Glutamatergic neuron (in vitro differentiated cells): ENCODE results near the gene ACSS1. TPM values are rescaled to one million over a fixed set of nuclear protein-coding genes. Genes with fewer than 3 reads are reported as not detected.
A peak's percentile ranks its signal among the peaks of the same experiment; 100 is the strongest.

Experiments used
- DNase-seq: peaks from one replicate; pipeline ENCODE4 v3.0.0; 2022
- H3K27ac Mint-ChIP-seq: one replicate; pipeline ENCODE4 v1.8.0; 2020; ENCODE audit warnings: mild to moderate bottlenecking, mixed read lengths, inconsistent platforms; ENCODE audit not compliant: unreplicated experiment
- H3K27me3 Mint-ChIP-seq: one replicate; pipeline ENCODE4 v1.8.0; 2020; ENCODE audit warnings: mild to moderate bottlenecking, moderate library complexity, mixed read lengths, inconsistent platforms; ENCODE audit not compliant: unreplicated experiment
- H3K36me3 Mint-ChIP-seq: one replicate; pipeline ENCODE4 v1.8.0; 2020; ENCODE audit warnings: mild to moderate bottlenecking, mixed read lengths, inconsistent platforms; ENCODE audit not compliant: unreplicated experiment
- H3K4me1 Mint-ChIP-seq: one replicate; pipeline ENCODE4 v1.8.0; 2020; ENCODE audit warnings: mild to moderate bottlenecking, low read depth, mixed read lengths, inconsistent platforms; ENCODE audit not compliant: unreplicated experiment
- H3K4me3 Mint-ChIP-seq: one replicate; pipeline ENCODE4 v1.8.0; 2020; ENCODE audit warnings: mild to moderate bottlenecking, mixed read lengths, inconsistent platforms; ENCODE audit not compliant: unreplicated experiment
- H3K9me3 Mint-ChIP-seq: one replicate; pipeline ENCODE4 v1.8.0; 2020; ENCODE audit warnings: mild to moderate bottlenecking, moderate library complexity, mixed read lengths, inconsistent platforms; ENCODE audit not compliant: unreplicated experiment
- total RNA-seq: library from RNA; stranded (reverse); fragmentation: NEBNext Ultra II Directional; extraction: Animal tissue kit (Norgen Biotek cat#: 25700); gene quantifications from one replicate; pipeline ENCODE4 v1.2.1, GENCODE V29; 2021; ENCODE audit not compliant: unreplicated experiment
- TF ChIP-seq, protein P1 (sequence below): fragments of 200-600 bp; sonication (generic); IDR thresholded peaks from one replicate; pipeline ENCODE4 v1.5.0; 2021; ENCODE audit not compliant: partially characterized antibody, unreplicated experiment

ACSS1 gene
- total RNA-seq, 1 donor from 2014 or later, result not detected

GRCh38 chr20:25087186-25087929 lies 29.4 kb upstream of the ACSS1 start:
- DNase-seq, result no peak
- H3K27ac Mint-ChIP-seq, result no peak overlapping the region
- H3K4me3 Mint-ChIP-seq, result no peak overlapping the region
- H3K9me3 Mint-ChIP-seq, result peaks cover 1% of the 10 kb centered on the region
- H3K4me1 Mint-ChIP-seq, result peaks cover 9% of the 10 kb centered on the region
- H3K27me3 Mint-ChIP-seq, result peaks cover 34% of the 10 kb centered on the region
- peaks cover 19% of the 10 kb centered on the region for H3K36me3 Mint-ChIP-seq
- TF ChIP-seq, protein P1, sequence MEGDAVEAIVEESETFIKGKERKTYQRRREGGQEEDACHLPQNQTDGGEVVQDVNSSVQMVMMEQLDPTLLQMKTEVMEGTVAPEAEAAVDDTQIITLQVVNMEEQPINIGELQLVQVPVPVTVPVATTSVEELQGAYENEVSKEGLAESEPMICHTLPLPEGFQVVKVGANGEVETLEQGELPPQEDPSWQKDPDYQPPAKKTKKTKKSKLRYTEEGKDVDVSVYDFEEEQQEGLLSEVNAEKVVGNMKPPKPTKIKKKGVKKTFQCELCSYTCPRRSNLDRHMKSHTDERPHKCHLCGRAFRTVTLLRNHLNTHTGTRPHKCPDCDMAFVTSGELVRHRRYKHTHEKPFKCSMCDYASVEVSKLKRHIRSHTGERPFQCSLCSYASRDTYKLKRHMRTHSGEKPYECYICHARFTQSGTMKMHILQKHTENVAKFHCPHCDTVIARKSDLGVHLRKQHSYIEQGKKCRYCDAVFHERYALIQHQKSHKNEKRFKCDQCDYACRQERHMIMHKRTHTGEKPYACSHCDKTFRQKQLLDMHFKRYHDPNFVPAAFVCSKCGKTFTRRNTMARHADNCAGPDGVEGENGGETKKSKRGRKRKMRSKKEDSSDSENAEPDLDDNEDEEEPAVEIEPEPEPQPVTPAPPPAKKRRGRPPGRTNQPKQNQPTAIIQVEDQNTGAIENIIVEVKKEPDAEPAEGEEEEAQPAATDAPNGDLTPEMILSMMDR, result no peak

DNA sequence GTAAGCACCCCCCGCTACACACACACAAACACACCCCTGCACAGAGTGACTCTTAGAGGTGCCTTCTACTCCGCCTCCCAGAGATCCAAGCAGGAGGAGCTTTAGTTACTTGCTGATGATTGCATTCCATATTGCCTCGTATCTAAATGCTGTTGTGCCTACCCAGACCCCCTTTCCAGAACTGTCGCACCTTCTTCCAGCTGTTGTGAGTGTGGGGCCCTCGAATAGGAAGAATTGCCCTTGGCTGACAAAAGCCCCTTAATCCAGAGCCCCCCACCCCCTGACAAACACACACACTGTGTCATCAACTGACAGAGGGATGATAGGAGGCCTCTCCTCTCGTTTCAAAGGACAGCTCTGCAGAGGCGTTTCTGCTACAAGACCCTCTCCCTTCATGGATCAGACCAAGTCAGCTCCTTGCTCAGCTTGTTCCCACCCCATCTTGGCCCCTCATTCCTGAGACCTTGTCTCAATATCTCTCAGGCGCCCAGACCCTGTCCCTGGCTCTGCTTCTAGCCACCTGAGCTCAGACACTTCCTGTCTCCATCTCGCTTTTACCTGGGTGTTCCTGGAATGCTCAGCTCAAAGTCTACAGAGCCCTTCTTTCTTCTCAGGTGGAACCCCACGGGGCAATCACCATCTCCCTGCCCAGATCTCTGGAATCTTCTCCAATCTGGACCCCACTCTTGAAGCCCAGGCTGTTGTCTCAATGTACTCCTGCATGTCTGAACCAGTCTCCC lies 28.0 kb upstream of the ACSS1 start:
- Mint-ChIP-seq H3K9me3 (peaks cover 2% of the 10 kb centered on the region), H3K36me3 (peaks cover 19% of the 10 kb centered on the region), H3K4me3 (peak overlapping the region; percentile 25), H3K27me3 (peaks cover 36% of the 10 kb centered on the region), H3K4me1 (no peaks in the 10 kb centered on the region), H3K27ac (no peak overlapping the region)
- no peak for DNase-seq
- TF ChIP-seq, protein P1, result no peak

- H3K4me3 Mint-ChIP-seq, result peak overlapping the region; percentile 52
Observed at GRCh38 chr20:25084626-25085187, 26.8 kb upstream of the ACSS1 start.

DNA sequence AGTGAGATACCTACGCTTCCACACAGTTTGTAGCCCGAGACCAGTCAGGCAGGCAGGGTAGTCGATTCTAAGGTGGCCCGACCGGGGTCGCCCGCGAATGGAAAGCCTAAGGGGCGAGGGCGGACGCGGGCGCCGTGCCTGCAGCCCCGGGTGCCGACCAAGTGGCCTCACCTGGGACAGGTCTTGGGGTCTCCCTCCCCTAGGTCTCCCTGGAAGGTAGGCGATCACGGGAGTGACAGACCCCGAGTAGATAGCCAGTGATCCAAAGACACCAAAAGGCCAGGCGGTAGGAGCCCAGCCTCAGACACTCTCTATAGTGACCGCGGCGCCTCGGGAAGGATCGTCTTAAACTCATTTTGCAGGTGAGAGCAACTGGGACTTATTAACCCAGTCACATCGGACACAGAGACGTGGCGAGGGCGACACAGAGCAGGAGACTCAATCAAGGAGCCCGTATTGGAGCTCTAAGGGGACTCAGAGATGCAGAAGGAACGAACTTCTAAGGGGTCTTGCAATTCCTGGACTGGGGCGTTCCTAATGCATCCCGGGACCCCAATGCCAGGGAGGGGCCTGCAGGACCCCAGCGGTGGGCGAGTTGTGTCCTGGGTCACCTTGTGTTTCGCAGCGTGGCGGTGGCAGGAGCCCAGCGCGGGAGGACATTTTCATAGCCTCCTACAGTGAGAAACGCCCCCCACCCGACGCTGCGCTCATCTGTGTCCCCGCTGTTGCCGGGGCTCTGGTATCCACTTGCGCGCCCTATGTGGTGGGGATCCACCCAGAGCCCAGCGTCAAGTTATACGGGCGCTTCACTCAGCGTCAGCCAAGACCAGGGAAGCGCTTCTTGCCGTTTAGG lies 26.1 kb upstream of the ACSS1 start:
- Mint-ChIP-seq H3K36me3 (peaks cover 13% of the 10 kb centered on the region), H3K4me1 (no peaks in the 10 kb centered on the region), H3K9me3 (peaks cover 5% of the 10 kb centered on the region), H3K27me3 (peaks cover 41% of the 10 kb centered on the region), H3K27ac (no peak overlapping the region), H3K4me3 (peak overlapping the region; percentile 52)
- TF ChIP-seq, protein P1, result no peak
- DNase-seq, result no peak

More at GRCh38 chr20:25084626-25085187, 26.8 kb upstream of the ACSS1 start:
- Mint-ChIP-seq H3K27me3 (peaks cover 42% of the 10 kb centered on the region), H3K36me3 (peaks cover 19% of the 10 kb centered on the region), H3K27ac (no peak overlapping the region), H3K4me1 (no peaks in the 10 kb centered on the region), H3K9me3 (peaks cover 5% of the 10 kb centered on the region)
- DNase-seq, result no peak
- TF ChIP-seq, protein P1, result no peak
